HCEC 1CT (cell line): ENCODE measurements around the gene CIDEB.
"Not testable (repeated sequence)": the region's sequence is repeated elsewhere in the genome, so short reads cannot be mapped to it uniquely, and the experiment has no call there.

ENCODE experiments used
- DNase-seq: peaks from one replicate; pipeline ENCODE4 v3.0.0-alpha.2; 2017

Gene CIDEB

DNA sequence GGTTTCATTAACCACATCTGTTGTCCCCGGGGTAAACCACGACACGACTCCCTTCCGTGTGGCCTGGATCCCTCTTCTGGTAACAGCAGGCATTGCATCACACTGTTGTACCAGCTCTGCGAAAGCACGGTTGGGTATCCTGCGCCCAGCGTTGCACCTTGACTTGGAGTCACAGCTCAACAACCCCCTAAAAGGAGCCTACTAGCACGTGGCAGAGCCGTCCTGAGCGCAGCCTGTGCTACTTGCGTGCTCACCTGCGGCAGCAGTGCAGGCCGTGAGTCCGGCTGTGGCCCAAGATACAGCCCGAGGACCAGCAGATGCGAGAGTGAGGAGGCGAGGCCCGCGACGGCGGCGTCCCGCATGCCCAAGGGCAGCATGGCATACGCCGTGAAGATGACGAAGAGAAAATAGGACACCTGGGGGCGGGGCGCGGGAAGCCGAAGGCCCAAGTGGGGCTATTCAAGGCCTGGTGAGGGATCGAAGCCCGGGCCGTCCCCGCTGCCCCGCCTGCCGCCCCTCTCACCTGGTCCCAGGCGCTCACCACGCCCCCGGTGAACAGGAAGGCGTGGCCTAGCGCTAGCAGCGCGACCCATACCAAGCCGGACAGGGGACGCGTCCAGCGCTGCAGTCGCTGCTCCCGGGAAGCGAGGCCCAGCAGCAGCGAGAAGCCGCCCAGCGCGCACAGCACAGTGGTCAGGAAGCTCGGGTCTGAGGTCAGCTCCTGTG lies 24.7 kb upstream of the CIDEB start:
- peak; percentile 42 for DNase-seq

DNA sequence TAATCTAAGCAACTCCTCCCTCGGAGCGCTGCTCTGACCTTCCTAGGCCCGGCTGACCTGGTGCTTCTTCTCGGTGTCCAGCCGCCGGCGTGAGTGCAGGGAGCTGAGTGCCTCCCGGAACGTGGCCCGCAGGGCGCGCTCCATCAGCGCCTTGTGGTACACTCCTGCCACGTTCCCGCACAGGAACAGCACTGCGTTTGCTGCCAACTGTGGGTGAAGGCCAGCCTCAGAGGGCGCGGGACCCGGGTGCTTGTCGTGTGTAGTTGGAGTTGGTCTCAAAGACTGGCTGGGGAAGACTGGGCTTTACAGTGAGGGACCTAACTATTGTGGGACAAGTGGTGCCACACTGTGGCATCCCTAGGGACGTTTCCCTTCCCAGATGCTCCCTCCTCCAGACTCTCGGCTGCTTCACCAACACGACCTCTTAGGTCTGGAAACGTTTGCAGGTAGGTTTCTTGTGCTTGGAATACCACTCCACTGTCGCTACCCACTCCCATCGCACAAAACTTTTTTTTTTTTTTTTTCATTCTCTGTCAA lies 24.0 kb upstream of the CIDEB start:
- DNase-seq: no peak

- no peak for DNase-seq
Measured at GRCh38 chr14:24330973-24331674, 23.3 kb upstream of the CIDEB start.

GRCh38 chr14:24329736-24330135 lies 22.0 kb upstream of the CIDEB start:
- DNase-seq: no peak

DNA sequence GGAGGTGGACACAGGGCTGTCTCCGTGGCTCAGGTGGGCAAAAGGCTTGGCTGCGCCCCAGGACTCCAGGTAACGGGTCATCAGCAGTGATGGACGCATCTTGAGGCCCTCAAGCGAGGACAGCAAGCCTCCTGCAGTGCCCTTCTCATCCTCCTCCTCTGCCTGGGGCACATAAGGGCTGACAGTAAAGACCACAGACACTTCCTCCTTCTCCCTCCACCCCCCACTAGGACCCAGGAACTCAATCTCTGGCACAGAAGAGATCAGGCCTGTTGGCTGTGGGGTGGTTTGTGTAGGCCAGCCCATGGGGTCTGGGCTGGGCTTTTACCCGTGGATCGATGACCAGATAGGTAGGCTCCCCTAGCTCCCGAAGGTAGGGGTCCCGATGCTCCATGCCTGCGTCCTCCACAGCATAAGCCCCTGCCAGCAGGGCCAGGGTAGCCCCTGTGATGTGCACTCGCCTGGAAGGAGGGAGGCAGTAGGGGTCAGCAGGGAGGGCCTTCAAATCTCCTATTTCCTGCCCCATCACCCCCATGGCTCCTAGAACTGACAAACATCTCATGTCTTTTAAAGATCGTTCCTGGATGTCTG lies 21.4 kb upstream of the CIDEB start:
- DNase-seq: no peak

DNA sequence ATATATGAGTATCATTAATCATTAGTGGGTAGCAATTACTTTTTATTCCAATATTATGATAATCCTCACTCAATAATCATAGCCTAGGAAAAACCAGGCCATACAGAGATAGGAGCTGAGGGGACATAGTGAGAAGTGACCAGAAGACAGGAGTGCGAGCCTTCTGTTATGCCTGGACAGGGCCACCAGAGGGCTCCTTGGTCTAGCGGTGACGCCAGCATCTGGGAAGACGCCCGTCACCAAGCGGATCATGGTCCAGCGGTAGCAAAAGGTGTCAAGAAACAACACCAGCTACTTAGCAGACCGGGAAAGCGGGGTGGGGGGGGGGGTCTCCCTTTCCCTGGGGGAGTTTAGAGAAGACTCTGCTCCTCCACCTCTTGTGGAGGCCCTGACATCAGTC lies 20.1 kb upstream of the CIDEB start:
- DNase-seq: not testable (repeated sequence)

GRCh38 chr14:24327303-24327702 lies 19.5 kb upstream of the CIDEB start:
- no peak for DNase-seq

DNA sequence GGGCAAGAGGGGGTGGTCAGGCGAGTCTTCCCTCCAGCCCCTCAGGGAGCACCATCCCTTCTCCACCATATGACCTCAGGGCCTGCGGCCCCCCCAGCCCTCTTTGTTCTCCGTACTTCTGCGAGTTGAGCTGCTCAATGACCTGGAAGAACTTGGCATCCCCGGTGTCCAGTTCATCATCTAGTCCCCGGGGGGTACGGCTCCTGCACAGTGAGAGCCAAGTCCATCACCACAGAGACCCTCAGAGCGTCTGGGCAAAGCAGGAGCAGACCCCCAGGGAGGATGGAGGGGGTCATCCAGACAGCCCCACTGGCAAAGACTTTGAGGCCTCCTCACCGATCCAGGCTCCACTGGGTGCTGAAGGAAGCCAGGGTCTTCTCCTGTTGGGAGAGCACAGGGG lies 18.2 kb upstream of the CIDEB start:
- DNase-seq: no peak

DNA sequence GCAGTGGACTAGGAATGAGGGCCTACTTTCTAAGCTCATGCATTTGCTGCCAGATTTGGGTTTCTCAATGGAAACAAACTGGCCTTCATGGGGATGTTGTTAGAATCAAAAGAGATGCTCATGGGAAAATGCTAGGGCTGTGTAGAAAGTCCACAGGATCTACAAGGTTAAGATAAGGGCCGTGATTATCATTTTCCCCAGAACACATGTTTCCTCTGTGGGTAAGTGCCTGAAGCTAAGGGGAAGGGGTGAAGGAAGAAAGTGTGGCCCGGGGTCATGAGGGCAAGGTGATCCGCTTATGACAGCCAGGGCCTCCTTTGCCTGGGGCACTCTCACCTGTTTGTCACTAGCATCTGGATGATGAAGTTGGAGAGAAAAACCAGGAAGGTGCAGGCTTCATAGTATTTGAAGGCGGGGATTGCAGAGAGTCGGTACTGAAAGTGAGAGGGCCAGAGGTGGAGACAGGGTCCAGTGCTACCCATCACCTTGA lies 17.3 kb upstream of the CIDEB start:
- no peak for DNase-seq

- DNase-seq: no peak
Measured at GRCh38 chr14:24324024-24324423, 16.2 kb upstream of the CIDEB start.

GRCh38 chr14:24323341-24323740 lies 15.6 kb upstream of the CIDEB start:
- no peak for DNase-seq

DNA sequence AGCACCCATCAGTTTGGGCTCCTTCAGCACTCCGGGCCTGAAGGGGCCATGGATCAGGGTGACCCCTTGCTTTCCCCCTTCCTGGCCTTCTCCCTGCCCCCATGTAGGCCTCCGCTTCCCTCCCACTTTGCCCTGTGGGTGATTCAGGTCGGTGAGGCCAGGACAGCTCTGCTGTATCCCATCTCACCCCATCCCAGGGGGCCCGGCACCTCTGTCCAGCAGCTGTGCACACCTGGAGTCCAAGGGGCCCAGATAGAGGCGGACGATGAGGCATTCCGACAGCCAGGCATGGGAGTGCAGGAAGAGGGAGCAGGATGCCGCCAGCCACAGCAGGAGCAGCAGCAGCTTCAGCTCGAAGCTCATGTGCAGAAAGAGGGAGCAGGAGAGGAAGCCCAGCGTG lies 14.9 kb upstream of the CIDEB start:
- no peak for DNase-seq

- no peak for DNase-seq
Measured at GRCh38 chr14:24321212-24321975, 13.6 kb upstream of the CIDEB start.

DNA sequence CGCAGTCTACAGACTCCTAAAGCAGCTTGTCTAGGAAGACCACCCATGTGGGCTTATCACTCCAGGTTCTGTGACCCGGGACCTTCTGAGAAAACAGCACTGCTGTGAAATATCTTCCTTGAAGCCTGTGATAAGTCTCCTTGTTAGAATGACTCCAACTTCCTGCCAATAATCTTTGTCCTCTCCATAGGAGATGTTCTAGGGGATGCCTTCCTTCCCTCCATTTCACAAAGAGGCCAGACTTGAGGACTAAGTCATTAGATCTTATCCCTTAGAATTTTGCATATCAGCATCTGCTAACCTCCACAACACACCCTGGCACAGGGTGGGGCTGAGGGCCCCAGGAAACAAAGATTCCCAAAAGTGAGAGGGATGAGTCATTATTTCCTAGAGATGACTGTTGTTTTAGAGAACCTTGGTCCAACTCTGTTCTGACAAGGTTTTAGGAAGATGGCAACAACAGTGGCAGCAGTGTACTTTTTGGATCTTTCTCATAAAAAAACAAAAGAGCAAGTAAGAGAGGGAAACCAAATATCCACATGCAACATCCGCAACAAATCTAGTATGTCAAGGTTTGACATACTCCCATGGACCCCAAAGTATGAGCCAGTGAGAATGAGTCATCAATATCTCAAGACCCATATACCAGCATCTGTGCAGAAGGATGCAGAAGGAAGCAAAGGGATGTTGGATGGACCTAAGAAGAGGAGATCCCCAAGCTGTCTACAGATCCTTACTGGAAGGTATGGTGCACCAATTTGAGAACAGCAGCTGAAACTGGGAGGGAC lies 9.6 kb upstream of the CIDEB start:
- DNase-seq: peak; percentile 39

DNA sequence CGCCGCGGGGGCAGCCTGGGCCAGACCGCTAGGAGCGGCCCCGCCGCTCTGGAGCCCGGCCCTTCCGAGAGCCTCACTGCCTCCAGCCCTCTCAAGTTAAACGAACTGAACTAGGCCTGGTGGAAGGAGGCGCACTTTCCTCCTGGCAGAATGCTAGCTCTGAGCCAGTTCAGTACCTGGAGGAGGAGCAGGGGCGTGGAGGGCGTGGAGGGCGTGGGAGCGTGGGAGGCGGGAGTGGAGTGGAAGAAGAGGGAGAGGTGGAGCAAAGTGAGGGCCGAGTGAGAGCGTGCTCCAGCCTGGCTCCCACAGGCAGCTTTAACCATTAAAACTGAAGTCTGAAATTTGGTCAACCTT lies 8.8 kb upstream of the CIDEB start:
- no peak for DNase-seq

DNA sequence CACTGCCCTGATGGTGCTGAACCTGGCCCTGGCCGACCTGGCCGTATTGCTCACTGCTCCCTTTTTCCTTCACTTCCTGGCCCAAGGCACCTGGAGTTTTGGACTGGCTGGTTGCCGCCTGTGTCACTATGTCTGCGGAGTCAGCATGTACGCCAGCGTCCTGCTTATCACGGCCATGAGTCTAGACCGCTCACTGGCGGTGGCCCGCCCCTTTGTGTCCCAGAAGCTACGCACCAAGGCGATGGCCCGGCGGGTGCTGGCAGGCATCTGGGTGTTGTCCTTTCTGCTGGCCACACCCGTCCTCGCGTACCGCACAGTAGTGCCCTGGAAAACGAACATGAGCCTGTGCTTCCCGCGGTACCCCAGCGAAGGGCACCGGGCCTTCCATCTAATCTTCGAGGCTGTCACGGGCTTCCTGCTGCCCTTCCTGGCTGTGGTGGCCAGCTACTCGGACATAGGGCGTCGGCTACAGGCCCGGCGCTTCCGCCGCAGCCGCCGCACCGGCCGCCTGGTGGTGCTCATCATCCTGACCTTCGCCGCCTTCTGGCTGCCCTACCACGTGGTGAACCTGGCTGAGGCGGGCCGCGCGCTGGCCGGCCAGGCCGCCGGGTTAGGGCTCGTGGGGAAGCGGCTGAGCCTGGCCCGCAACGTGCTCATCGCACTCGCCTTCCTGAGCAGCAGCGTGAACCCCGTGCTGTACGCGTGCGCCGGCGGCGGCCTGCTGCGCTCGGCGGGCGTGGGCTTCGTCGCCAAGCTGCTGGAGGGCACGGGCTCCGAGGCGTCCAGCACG lies 8.2 kb upstream of the CIDEB start:
- DNase-seq: no peak

DNA sequence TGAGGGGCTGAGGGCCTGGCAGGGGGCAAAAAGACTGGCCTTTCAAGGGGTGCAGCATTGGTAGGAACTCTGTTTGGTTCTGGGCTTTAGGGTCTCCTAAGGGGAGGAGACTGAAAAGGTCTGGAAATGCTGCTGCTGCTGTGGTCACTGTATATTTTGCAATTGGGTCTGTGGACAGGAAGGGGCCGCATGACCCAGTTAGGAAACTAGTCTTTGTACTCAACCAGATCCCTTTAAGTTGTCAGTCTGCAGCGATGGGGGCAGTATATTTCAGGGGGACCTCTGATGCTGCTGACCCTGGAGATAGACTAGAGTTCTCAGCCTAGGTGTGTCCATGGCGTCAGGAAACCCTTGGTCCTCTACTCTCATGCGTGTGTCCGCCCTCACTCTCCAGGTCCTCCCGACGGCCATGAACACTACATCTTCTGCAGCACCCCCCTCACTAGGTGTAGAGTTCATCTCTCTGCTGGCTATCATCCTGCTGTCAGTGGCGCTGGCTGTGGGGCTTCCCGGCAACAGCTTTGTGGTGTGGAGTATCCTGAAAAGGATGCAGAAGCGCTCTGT lies 7.5 kb upstream of the CIDEB start:
- DNase-seq: no peak

GRCh38 chr14:24314377-24315193 lies 6.8 kb upstream of the CIDEB start:
- no peak for DNase-seq

DNA sequence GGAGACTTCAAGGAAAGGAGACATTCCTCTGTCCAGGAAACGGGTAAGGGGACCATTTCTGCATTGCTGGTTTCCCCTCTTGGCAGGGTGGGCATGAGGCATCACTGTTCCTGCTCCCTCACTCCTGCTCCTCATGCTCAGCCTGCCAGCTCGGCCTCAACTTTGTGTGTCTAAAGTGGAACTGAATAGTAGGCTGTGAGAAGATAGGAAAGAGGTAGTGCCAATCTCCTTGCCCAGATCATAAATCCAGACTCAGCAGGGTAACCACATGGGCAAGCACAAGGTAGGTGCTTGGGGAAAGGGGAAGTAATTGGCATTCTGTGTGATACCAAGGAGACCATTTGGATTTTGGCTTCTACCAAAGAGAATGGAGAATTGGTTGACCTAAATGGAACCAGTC lies 6.1 kb upstream of the CIDEB start:
- no peak for DNase-seq
